Mucosa of stomach (tissue), 1 donor: ENCODE results near the gene MRPL44.

Experiments
- H3K27me3 ChIP-seq: one replicate; pipeline ENCODE4 v1.7.0; 2013; ENCODE audit warnings: mild to moderate bottlenecking, low read length; ENCODE audit not compliant: control insufficient read depth, insufficient read depth
- H3K36me3 ChIP-seq: one replicate; pipeline ENCODE4 v1.7.0; 2013; ENCODE audit warnings: low read length; ENCODE audit not compliant: control insufficient read depth, insufficient read depth
- H3K4me1 ChIP-seq: one replicate; pipeline ENCODE4 v1.7.0; 2013; ENCODE audit warnings: mild to moderate bottlenecking, low read length; ENCODE audit not compliant: control insufficient read depth, insufficient read depth
- H3K4me3 ChIP-seq: one replicate; pipeline ENCODE4 v1.7.0; 2013; ENCODE audit warnings: low read length
- H3K9ac ChIP-seq: one replicate; pipeline ENCODE4 v1.7.0; 2013; ENCODE audit warnings: mild to moderate bottlenecking, low read length, moderate library complexity
- H3K9me3 ChIP-seq: one replicate; pipeline ENCODE4 v1.7.0; 2013; ENCODE audit warnings: mild to moderate bottlenecking, low read length, moderate library complexity; ENCODE audit not compliant: control insufficient read depth
- donor health status: Pancreatic carcinoma.

Gene MRPL44

GRCh38 chr2:223954401-223954800, 2.9 kb upstream of the MRPL44 start:
- Histone ChIP-seq H3K4me3 (no peak overlapping the region), H3K9me3 (no peaks in the 10 kb centered on the region)

GRCh38 chr2:223956300-223956699, 963 bp upstream of the MRPL44 start:
- Histone ChIP-seq H3K36me3 (no peaks in the 10 kb centered on the region), H3K9ac (peak overlapping the region; percentile 83), H3K4me3 (no peak overlapping the region), H3K9me3 (no peaks in the 10 kb centered on the region), H3K4me1 (peaks cover 13% of the 10 kb centered on the region), H3K27me3 (no peaks in the 10 kb centered on the region)

More at GRCh38 chr2:223954401-223954800, 2.9 kb upstream of the MRPL44 start:
- H3K36me3 ChIP-seq, result no peaks in the 10 kb centered on the region
- H3K9ac ChIP-seq, result no peak overlapping the region
- no peaks in the 10 kb centered on the region for H3K27me3 ChIP-seq
- H3K4me1 ChIP-seq, result peaks cover under 1% of the 10 kb centered on the region

- no peak overlapping the region for H3K4me3 ChIP-seq
- no peaks in the 10 kb centered on the region for H3K36me3 ChIP-seq
- no peaks in the 10 kb centered on the region for H3K27me3 ChIP-seq
- no peaks in the 10 kb centered on the region for H3K9me3 ChIP-seq
- no peak overlapping the region for H3K9ac ChIP-seq
- peaks cover 13% of the 10 kb centered on the region for H3K4me1 ChIP-seq
Measured at GRCh38 chr2:223959688-223960087, 2.4 kb downstream of the MRPL44 start.

GRCh38 chr2:223967981-223968380, 10.7 kb downstream of the MRPL44 start:
- no peaks in the 10 kb centered on the region for H3K36me3 ChIP-seq
- H3K4me3 ChIP-seq, result no peak overlapping the region
- no peaks in the 10 kb centered on the region for H3K27me3 ChIP-seq
- H3K9me3 ChIP-seq, result no peaks in the 10 kb centered on the region
- no peak overlapping the region for H3K9ac ChIP-seq
- no peaks in the 10 kb centered on the region for H3K4me1 ChIP-seq

- H3K9ac ChIP-seq, result no peak overlapping the region
- H3K27me3 ChIP-seq, result no peaks in the 10 kb centered on the region
- H3K36me3 ChIP-seq, result no peaks in the 10 kb centered on the region
- H3K9me3 ChIP-seq, result no peaks in the 10 kb centered on the region
- H3K4me1 ChIP-seq, result no peaks in the 10 kb centered on the region
- H3K4me3 ChIP-seq, result no peak overlapping the region
Measured at GRCh38 chr2:223969315-223969714, 12.1 kb downstream of the MRPL44 start.

GRCh38 chr2:223969856-223970255, 12.6 kb downstream of the MRPL44 start:
- H3K4me3 ChIP-seq, result no peak overlapping the region
- no peak overlapping the region for H3K9ac ChIP-seq
- H3K4me1 ChIP-seq, result no peaks in the 10 kb centered on the region
- H3K36me3 ChIP-seq, result no peaks in the 10 kb centered on the region
- H3K9me3 ChIP-seq, result no peaks in the 10 kb centered on the region
- no peaks in the 10 kb centered on the region for H3K27me3 ChIP-seq

GRCh38 chr2:223970343-223971128, 13.3 kb downstream of the MRPL44 start:
- H3K27me3 ChIP-seq, result no peaks in the 10 kb centered on the region
- H3K4me3 ChIP-seq, result no peak overlapping the region
- no peaks in the 10 kb centered on the region for H3K4me1 ChIP-seq
- H3K9me3 ChIP-seq, result no peaks in the 10 kb centered on the region
- no peak overlapping the region for H3K9ac ChIP-seq
- no peaks in the 10 kb centered on the region for H3K36me3 ChIP-seq

- Histone ChIP-seq H3K36me3 (no peaks in the 10 kb centered on the region), H3K9me3 (no peaks in the 10 kb centered on the region), H3K9ac (no peak overlapping the region), H3K4me1 (no peaks in the 10 kb centered on the region), H3K4me3 (no peak overlapping the region), H3K27me3 (no peaks in the 10 kb centered on the region)
Measured at GRCh38 chr2:223971731-223972130, 14.5 kb downstream of the MRPL44 start.

- Histone ChIP-seq H3K9me3 (no peaks in the 10 kb centered on the region), H3K4me1 (no peaks in the 10 kb centered on the region), H3K36me3 (no peaks in the 10 kb centered on the region), H3K27me3 (no peaks in the 10 kb centered on the region), H3K9ac (no peak overlapping the region), H3K4me3 (no peak overlapping the region)
Measured at GRCh38 chr2:223972656-223973102, 15.4 kb downstream of the MRPL44 start.

GRCh38 chr2:223973606-223974005, 16.3 kb downstream of the MRPL44 start:
- Histone ChIP-seq H3K27me3 (no peaks in the 10 kb centered on the region), H3K36me3 (no peaks in the 10 kb centered on the region), H3K9me3 (no peaks in the 10 kb centered on the region), H3K4me3 (no peak overlapping the region), H3K4me1 (no peaks in the 10 kb centered on the region), H3K9ac (no peak overlapping the region)

- Histone ChIP-seq H3K36me3 (no peaks in the 10 kb centered on the region), H3K9ac (no peak overlapping the region), H3K9me3 (no peaks in the 10 kb centered on the region), H3K27me3 (no peaks in the 10 kb centered on the region), H3K4me1 (no peaks in the 10 kb centered on the region), H3K4me3 (no peak overlapping the region)
Measured at GRCh38 chr2:223976635-223977226, 19.5 kb downstream of the MRPL44 start.

- Histone ChIP-seq H3K9me3 (no peaks in the 10 kb centered on the region), H3K4me1 (no peaks in the 10 kb centered on the region), H3K9ac (no peak overlapping the region), H3K4me3 (no peak overlapping the region), H3K27me3 (no peaks in the 10 kb centered on the region), H3K36me3 (no peaks in the 10 kb centered on the region)
Measured at GRCh38 chr2:223978451-223978850, 21.2 kb downstream of the MRPL44 start.
